GM19351 (cell line): ENCODE results near the gene ARID1A.
A peak's percentile ranks its signal among the peaks of the same experiment; 100 is the strongest.
"Not testable (repeated sequence)": the region's sequence is repeated elsewhere in the genome, so short reads cannot be mapped to it uniquely, and the experiment has no call there.

Experiments
- ATAC-seq: cut with Tn5 transposase; IDR thresholded peaks from one replicate; pipeline ENCODE4 v1.9.1; 2021; ENCODE audit warnings: mild to moderate bottlenecking, moderate library complexity; ENCODE audit not compliant: unreplicated experiment

Gene ARID1A

DNA sequence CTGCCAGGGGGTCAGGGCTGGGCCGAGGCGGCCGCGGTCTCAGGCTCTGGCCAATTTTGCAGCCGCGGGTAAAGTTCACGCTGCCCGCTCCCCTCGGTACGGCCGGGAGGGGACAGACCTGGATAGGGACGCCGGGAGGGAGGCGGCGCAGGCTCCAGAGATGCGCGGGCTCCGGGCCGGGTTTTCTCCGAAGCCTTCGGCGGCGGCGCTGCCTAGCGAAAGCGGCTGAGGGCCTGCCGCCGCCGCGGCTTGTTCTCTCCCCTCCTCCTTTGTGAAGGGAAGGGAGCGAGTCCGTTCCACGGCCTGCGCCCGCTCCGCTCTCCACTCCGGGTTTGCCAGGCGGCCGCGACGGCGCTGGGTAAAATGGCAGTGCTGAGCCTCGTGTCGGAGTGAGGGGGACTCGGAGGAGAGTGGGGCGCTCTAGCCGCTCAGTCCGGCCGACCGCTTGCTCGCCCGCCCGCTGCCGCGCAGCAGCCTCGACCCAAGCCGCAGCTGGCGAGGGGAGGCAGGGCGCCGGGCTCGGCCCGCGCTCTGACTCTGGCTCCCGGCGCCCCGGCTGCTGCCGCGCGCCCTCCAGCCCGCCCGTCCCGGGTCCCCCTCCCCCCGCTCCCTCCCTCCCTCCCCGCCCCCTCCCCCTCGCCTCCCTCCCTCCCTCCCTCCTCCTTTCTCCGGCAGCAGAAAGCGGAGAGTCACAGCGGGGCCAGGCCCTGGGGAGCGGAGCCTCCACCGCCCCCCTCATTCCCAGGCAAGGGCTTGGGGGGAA is at the start of gene ARID1A:
Gene ARID1A (plus strand): TSS at position 660 of the 763 bp plus-strand sequence. CDS start 389 bp downstream, outside the sequence.
- ATAC-seq: peak; percentile 38

DNA sequence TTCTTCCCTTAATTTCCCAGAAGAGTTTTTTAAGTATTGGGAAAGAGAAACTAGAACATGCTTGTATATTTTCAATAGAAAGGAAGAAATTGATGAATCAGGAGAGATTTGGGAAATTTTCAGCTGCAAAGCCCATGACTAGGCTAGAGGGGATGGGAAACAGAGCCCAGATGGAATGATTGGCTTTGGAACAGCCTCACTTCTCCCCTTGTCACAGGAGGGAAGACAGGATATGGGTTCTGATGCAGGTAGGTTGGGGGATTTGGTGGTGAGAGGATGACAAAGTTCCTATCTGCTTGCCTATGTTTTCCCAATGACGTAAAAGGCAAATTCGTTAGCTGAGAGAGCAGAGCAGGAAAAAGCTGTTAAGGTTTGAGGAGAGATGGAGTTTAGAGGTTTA is 31.0 kb upstream of the ARID1A start:
- ATAC-seq: no peak

DNA sequence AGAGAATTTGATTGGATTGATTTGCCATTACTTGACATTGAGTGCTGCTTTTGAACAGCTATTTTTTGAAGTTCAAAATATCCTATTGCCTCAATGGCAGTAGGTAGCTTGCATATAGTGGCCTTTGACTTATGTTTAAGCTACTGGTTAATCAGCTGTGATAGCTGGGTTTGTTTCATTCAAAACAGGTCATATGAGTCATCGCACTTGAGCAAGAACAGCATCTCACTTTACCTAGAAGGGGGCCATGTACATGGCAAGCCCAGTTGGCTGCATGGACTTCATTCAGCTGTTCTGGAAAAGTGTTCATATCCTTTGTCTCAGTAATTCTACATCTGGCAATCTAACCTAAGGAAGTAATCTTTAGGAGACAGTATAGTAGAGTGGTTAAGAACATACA is 29.0 kb upstream of the ARID1A start:
- ATAC-seq: no peak

DNA sequence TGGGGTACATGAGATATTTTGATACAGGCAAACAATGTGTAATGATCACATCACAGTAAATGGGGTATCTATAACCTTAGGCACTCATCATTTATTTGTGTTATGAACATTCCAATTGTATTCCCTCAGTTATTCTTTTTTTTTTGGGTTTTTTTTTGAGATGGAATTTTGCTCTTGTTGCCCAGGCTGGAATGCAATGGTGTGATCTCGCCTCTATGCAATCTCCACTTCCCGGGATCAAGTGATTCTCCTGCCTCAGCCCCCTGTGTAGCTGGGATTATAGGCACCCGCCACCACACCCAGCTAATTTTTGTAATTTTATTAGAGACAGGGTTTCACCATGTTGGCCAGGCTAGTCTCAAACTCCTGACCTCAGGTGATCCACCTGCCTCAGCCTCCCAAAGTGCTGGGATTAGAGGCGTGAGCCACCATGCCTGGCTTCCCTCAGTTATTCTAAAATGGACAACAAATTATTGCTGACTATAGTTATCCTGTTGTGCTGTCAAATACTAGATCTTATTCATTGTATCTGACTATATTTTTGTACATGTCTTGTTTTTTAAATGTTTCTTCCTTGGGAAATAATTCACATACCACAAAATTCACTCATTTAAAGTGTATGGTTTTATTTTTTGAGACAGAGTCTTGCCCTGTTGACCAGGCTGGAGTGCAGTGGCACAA is 27.6 kb upstream of the ARID1A start:
- not testable (repeated sequence) for ATAC-seq

DNA sequence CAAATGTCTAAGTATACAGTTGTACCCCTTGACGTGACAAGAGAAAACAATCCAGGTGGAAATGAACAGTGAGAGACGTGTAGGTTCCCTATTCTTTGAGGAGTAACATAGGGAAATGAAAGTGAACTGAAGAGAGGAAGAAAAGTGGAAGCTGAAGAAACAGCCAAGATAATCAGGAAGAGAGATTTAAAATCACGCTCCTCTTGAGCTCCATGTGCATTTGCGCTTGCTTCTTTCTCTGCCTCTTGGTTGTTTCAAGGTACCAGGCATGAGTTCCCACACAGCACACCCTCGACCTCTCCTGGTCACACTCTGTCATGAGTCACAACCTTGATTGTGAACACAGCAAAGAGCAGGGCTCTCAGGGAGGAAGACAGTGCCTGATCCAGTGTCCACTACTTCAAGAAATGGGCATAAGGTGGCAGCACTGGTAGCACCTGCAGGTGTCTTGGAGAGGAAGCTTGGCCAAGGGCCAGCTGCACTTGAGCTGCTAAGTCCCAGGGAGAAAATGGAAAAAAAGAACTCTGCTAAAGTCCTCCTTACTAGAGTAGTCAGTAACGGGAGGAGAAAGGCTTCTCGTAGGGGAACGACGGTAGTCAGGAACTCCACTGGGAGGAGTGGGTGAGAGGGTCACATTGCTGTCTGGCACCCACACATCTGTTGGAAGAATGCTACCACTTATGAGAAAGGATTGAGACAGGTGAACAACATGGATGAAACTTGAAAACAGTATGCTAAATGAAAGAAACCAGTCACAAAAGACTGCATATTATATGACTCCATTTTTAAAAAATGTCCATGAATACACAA is 18.3 kb upstream of the ARID1A start:
- peak; percentile 65 for ATAC-seq

DNA sequence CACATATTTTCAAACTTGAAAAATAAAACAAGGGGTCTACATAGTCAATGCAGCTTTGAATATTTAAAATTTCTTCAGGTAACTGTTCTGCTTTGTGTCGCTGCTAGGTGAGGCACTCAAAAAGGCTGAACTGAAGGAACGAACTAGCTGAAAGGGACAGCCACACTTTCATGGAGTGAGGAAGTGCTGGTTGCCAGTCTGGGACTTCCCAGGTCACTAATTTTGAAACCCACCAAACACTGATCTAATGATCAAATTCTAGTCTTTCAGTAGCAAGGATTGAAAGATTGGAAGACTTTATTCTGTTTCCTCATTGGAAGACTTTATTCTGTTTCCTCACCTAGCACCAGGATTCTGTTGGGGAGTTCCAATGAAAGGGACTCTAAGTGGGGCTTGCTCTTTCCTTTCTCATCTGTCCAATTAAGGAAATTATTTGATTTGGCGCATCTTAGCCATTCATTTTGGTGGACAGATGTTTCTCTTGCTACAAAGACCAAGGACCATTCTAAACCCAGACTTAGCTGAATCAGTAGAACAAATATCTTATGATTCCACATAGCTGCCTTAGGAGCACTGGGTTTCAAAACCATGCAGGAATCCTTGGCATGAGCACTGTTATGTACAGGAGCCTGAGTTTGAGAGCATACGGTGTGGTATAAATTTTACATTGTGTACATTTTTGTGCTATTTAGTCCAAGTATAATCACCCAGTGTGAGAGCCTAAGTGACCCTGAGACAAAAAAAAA is 10.9 kb upstream of the ARID1A start:
- no peak for ATAC-seq

DNA sequence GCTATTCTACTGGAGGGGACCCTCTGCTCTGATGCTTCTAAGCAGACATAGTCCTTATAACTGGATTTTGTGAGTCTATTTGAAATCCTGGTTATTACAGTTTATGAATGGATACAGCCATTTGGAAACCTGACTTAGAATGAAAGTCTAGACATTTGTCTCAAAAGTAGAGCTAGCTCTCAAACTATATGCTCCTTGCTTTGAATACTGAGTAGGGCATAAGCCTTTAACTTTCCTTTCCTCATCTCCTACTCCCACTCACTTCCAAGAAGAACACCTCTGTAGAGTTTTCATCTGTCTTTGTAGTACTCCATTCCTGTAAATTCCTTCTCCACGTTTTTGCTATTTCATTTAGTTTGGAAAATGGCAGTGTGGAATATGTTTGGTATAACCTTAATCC is 9.0 kb upstream of the ARID1A start:
- no peak for ATAC-seq

DNA sequence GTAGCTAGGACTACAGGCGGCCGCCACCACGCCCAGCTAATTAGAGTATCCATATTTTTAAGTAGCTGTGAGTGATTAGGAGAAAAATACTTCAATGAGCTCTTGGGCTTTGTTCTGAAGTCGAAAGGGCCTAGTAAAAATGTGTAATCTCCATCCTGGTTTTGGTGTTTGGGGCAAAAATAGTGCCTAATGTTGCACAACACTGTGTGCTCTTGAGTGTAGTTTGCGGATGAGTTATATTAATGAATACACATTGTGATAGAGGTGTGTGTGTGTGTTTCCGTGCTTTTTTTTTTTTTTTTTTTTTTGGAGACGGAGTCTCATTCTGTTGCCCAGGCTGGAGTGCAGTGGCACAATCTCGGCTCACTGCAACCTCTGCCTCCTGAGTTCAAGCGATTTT is 6.3 kb upstream of the ARID1A start:
- no peak for ATAC-seq

DNA sequence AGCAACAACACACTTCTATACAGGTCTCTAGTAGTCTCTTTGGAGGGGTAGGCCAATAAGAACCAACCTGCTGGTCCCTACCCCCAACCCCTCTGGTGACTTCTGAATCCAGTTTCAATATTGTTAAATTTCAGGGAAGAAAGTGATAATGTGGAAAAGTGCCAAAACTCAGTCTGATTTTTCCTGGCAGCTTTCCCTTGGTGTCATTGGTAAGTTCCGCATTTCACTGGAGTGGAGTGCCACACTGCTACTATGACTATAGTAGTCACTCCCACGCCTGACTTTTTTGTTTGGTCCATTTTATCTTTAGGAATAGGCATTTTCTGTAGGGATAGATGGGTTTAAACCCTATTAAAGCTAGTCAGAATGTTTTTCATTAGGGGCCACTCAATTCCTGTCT is 5.7 kb upstream of the ARID1A start:
- no peak for ATAC-seq

DNA sequence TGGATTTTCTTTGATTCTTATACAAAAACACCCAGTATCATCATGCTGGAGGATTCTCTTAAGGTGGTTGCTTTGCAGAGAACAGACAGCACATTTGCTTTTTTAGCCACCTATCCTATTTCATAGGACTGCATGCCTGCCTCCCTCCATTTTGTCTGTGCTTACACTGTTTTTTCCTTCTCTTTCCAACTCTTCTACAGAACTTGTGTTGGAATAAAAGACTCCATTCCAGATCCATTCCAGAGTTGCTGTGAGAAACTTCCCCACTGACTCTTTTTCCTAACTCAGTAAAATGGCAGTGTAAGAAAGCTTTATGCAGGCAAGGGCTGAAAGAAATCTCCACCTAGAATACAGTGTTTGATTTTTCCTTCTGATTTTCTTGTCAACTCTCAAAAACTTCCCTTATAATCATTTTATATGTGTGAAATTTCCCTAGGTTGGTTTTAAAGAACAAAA is 5.2 kb upstream of the ARID1A start:
- ATAC-seq: no peak

DNA sequence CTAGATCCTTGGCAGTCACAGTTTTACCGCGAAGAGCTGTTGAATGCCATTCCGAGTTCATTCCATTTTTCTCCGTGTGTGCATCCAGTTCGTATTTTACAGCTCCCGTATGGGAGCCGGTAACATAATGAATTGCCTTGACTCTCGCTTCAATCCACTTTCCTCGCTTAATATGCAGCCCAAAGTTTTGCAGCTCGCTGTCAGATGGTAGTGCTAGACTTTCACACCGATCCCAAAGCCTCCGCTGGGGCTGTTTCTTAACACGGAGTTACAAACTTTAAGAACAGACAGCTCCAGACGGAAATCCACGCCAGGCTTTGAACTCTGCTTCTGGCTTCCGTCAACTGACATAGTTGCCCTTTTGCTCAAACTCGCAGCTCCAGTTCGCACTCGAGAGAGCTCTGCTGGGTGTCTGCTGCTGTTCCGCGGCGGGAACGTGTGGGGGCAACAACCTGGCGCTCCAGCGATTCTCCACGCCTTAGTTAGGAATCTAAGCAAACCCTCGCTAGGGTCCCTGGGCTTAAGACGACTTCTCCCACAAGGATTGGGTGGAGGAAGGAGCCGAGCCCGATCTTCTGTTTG is 3.5 kb upstream of the ARID1A start:
- peak; percentile 28 for ATAC-seq

DNA sequence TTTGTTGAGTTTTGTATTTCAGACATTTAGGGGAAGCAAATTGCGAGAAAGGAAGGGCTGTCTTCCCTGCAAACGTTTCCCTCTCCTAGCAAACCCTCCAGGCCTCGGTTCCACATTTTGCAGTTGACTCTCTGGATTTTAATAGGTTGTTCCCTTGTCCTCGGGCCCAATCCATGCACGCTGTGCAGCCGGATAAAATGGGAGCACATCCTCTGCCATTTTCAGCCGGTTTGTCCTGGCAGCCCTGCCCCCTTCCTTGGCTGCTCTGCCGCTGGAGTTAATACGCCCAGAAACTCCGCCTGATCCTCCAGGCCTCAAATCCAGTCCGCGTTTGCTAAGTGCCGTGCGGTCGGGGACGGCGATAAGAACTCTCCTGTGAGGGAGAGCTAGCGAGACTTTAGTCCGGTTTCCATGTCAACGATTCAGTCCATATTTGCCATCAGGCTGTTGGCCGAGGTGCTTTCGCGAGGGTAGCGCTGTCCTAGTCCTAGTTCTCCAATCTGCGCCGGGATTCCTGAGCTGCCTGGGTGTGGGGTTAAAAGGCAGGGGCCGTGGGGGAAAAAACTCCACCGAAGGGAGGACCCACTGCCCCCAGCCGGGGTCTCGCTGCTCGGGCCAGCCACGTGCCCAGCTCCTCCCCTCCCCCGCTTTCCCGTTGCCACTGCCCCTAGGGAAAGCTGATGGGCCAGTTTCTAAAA is 2.9 kb upstream of the ARID1A start:
- peak; percentile 35 for ATAC-seq

DNA sequence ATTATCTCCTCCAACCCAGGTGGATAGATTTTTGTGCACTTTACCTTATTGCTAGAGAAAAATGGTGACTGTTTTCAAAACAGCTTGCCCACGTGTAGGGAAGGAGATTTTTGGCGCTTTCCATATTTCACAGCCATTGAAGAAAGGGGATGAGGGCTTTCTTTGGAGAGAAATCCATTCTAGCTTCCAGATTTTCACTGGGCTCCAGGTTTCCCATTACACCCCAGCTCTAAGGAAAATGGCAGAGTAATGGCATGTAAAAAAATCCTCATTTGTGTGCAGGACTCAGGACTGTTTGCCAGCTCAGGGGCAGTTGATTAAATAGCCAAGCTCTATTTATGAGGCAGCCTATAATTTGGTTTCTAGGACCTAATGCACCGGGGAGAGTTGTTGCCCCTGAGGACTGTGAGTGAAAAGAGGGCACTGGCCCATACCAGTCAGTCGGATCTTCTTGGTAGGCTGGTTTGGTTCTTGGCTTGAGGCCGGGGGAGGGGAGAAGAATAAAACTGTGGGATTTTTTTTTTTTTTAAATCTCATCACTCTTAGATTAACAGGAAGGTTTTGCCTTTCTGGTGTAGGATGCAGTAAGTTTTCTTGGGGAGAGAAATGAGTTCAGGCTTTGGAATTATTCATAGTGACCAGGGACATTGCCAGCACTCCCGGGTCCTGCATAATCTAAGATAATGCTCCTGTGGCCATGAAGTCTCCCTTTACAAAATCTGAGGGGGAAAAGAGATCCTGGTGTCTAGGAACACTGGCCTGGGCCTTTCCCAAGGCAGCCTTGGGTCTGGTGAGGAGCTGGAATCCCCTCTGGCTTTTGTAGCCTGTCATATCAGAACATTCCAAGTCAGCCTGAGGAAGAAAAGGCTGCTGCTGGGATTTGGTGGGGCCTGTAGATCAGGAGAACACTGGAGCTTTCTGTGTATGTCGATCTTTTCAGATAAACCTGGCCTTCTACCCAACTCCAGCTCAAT is 1.9 kb upstream of the ARID1A start:
- no peak for ATAC-seq

DNA sequence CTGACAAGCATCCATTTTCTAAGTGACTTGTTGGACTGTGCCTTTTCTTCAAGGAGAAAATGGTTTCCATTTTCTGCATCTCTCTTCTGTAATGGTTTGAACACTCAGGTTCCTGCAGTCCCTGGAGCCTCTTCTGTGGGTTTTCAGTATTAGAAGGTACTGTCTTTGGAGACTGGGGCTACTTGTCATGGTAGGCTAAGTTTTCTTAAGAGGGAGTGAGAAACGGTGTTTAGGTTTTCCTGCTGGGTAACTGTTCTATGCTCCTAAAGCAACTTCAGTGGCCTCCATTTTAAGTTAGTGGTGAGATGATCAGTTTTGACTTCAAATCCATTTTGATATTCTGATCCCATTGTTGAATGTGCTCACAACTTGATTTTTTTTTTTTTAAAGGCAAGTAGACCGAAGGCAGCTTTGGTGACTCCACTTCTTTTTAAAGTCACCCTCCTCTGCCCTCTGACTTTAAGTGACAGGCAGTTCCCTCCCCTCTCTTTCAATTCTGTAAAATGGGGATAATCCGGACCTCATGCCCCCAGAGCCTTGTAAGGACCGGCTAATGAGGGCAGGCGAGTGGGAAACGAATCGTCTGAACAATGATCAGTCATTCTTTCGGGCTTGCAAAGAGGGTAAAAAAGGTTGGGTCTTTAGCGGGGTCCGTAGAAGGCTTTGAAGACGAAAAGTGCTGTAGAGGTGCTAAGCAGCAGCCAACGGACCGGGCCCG is 1.0 kb upstream of the ARID1A start:
- no peak for ATAC-seq

DNA sequence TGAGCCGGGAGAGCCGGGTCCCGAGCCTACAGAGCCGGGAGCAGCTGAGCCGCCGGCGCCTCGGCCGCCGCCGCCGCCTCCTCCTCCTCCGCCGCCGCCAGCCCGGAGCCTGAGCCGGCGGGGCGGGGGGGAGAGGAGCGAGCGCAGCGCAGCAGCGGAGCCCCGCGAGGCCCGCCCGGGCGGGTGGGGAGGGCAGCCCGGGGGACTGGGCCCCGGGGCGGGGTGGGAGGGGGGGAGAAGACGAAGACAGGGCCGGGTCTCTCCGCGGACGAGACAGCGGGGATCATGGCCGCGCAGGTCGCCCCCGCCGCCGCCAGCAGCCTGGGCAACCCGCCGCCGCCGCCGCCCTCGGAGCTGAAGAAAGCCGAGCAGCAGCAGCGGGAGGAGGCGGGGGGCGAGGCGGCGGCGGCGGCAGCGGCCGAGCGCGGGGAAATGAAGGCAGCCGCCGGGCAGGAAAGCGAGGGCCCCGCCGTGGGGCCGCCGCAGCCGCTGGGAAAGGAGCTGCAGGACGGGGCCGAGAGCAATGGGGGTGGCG is 371 bp downstream of the ARID1A start:
- no peak for ATAC-seq

DNA sequence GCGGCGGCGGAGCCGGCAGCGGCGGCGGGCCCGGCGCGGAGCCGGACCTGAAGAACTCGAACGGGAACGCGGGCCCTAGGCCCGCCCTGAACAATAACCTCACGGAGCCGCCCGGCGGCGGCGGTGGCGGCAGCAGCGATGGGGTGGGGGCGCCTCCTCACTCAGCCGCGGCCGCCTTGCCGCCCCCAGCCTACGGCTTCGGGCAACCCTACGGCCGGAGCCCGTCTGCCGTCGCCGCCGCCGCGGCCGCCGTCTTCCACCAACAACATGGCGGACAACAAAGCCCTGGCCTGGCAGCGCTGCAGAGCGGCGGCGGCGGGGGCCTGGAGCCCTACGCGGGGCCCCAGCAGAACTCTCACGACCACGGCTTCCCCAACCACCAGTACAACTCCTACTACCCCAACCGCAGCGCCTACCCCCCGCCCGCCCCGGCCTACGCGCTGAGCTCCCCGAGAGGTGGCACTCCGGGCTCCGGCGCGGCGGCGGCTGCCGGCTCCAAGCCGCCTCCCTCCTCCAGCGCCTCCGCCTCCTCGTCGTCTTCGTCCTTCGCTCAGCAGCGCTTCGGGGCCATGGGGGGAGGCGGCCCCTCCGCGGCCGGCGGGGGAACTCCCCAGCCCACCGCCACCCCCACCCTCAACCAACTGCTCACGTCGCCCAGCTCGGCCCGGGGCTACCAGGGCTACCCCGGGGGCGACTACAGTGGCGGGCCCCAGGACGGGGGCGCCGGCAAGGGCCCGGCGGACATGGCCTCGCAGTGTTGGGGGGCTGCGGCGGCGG is 1.0 kb downstream of the ARID1A start:
- no peak for ATAC-seq

DNA sequence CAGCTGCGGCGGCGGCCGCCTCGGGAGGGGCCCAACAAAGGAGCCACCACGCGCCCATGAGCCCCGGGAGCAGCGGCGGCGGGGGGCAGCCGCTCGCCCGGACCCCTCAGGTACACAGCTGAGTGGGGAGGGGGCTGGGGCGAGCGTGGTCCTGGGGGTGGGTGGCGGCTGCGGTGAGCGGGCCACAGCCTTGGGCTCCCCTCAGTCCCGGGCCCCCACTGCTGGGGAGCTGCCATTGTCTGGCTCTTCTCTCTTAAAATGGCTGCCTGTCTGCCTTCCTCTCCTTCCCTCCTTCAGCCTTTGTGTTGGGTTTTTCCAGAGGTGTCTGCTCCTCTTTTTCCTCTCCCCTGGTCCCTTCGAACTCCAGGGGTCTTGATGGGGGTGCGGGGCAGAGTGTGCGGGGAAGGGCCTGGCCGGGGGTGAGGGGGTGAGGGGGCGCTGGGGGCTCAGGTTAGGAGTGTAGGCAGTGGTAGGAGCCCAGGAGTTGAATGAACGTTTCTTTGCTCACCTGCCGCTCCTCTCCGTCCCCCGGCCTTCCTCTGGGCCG is 1.7 kb downstream of the ARID1A start:
- ATAC-seq: no peak
